GM12892 (cell line): Measurements from ENCODE around the gene NAGPA.

ENCODE experiments used
- DNase-seq: peaks from one replicate; pipeline ENCODE4 v3.0.0; 2011; ENCODE audit not compliant: insufficient read length
- FAIRE-seq: peaks from 2 replicates; lab custom pipeline; 2011; peaks lifted over from hg19 to GRCh38; lab: Jason Lieb, UNC
- POLR2A ChIP-seq: IDR thresholded peaks from 2 replicates; pipeline ENCODE4 v1.6.1; 2011; ENCODE audit warnings: low read depth, low read length, control low read depth
- POLR2AphosphoS5 ChIP-seq: IDR thresholded peaks from 2 replicates; pipeline ENCODE4 v1.6.1; 2011; ENCODE audit warnings: low read depth, low read length, control low read depth
- TAF1 ChIP-seq: IDR thresholded peaks from 2 replicates; pipeline ENCODE4 v1.6.1; 2011; ENCODE audit warnings: low read depth, mild to moderate bottlenecking, control low read depth, low read length, borderline replicate concordance

Gene NAGPA

DNA sequence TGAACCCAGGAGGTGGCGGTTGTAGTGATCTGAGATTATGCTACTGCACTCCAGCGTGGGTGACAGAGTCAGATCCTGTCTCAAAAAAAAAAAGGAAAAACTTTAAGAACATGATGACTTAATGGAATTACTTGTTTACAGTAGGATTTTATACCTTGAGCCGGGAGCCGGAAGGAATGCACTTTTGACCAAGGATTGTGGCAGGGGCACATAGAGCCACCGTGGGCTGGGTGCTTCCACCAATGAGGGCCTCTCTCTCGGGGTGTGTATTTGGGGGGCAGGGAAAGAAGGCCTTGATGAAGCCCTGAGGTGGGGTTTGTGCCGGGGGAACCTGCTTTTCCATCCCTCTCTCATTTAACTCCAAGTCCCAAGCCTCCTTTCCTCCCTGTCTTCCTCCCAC, 6.7 kb upstream of the NAGPA start:
- TF ChIP-seq POLR2A = no peak
- no peak for TF ChIP-seq POLR2AphosphoS5
- no peak for TF ChIP-seq TAF1
- FAIRE-seq = no peak
- no peak for DNase-seq

DNA sequence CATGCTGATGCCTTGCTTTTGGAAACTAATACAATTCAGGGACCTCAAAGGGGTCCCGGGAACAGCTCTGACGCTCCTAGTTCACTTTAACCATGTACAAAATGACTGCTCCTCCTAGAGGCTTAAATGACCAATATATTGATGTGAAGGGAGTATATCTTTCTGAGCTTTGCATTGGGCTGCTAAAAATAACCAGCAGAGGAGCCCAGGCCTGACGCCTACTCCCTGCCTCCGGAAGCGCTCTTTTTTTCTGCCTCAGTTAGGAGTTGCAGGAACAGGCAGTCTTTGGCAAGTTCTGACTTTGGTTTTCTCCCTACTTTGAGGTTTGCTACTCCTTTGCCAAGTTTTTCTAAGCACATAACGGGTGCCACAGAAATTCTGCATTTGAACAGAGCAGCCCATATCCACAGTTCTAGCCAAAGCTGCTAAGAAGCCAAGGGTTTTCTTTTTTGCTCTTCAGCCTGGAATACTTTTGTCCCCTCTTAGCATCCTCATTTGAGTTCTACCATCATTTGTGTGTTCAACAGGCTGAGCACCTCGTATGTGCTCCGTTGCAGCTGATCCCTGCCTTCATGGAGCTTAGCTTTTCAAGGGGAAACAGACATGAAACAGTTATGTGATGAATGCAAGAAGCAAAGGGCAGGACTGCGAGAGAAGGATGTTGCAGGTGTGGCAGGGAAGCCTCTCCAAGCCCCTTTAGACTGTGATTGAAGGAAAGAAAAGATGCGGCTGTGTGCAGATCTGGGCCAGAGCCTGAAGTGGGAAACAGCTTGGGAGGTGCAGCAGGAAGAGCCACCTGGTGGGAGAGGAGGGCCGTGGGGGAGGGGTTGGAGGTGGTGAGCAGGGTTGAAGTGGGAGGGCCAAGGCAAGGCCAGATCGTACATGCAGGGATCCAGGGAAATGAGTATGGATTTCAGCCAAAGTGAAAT, 2.8 kb upstream of the NAGPA start:
- no peak for FAIRE-seq
- TF ChIP-seq TAF1 = no peak
- no peak for TF ChIP-seq POLR2AphosphoS5
- no peak for TF ChIP-seq POLR2A

DNA sequence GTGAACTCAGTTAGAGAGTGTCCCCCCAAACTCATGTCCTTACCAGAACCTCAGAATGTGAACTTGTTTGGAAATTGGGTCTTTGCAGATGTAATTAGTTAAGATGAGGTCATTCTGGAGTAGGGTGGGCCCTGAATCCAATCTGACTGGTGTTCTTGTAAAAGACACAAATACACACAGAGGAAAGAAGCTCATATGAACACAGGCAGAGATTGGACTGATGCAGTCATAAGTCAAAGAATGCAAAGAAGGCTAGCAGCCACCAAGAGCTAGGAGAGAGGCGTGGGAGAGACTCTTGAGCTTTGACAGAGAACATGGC, 2.1 kb upstream of the NAGPA start:
- DNase-seq (no peak), FAIRE-seq (no peak)
- no peak for TF ChIP-seq POLR2AphosphoS5

More for the DNA sequence above, 2.8 kb upstream of the NAGPA start:
- DNase-seq = no peak

DNA sequence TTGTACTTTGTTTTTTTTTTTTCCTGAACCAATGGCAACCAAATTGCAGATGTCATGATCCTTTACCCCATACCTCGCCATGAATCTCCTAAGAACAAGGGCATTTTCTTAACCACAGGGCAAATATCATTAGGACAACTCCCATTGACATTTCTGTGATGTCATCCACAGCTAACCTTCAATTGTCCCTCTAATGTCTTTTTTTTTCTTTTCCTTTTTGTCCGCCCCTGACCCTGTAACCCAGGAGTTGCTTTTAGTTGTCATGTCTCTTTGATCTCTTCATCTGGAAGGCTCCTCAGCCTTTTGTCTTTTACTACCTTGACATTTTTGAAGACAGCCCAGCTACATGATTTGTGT, 410 bp upstream of the NAGPA start:
- DNase-seq = no peak
- FAIRE-seq = peak; percentile 14
- TF ChIP-seq POLR2AphosphoS5 (no peak), TAF1 (no peak), POLR2A (no peak)

DNA sequence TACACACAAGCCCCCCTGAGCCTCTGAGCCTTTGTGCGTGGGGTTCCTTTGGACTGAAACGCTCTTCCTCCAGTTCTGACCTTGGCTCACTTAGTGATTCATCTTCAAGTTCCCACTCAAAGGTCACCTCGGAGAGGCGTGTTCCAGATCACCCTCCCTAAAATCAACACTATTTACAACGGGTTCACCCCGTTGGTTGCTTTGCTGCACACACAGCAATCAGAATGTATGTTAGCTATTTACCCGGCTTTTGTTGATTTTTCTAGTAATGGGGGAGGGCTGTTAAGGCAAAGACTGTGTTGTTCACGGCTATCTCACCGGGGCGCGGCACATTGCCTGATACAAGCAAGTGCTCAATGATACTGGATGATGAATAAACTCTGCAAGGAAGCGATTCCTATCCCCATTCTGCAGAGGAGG, 977 bp downstream of the NAGPA start:
- TF ChIP-seq TAF1 = no peak
- TF ChIP-seq POLR2A = no peak
- TF ChIP-seq POLR2AphosphoS5 = no peak
- FAIRE-seq = no peak
- no peak for DNase-seq

DNA sequence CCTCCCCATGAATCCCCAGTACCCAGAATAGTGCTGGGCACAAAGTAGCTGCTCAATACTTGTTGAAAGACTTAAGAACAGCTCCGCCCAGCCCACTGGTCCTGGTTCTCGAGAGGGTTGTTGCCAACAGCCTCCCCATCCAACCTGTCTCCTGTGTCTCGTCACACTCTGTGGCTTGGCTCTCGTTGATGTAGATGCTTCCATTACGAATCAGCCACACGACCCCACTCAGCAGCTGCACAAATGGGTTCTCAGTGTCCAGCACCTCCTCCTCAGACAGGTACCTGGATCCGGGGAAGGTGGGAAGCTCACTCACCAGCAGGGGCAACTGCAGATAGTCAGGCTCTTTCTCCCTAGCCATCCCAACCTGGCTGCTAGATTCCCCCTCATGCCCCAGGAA, 2.1 kb downstream of the NAGPA start:
- DNase-seq (no peak), FAIRE-seq (no peak)
- TF ChIP-seq POLR2A (no peak), TAF1 (no peak), POLR2AphosphoS5 (no peak)

DNA sequence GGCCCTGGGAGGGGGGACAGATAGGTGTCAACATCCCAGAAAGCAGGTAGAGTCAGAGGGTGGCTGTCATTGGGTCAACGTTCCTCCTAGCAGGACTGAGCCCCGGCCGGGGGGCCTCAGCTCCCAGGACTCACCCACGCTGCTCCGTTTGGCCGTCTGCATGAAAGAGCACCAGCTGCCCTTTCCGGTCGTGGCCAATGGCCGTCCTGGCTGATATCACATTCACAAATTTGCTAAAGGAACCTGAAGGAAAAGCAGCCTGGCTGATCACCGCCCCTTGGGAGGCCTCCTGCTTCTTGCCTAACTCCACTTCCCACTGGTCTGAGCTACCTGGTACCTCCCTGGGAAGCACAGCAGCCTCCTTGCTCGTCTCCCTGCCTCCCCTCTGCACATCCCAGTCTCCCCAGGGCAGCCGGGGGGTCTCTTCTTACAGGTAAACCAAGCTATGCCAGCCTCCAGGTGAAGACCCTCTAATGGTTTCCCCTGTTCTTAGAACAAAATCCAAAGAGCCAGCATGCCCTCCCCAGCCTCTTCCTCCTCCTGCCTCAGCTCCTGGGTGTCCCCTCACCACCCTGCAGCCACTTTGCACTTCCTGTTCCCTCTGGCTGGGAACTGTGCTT, 3.4 kb downstream of the NAGPA start:
- FAIRE-seq = no peak

DNA sequence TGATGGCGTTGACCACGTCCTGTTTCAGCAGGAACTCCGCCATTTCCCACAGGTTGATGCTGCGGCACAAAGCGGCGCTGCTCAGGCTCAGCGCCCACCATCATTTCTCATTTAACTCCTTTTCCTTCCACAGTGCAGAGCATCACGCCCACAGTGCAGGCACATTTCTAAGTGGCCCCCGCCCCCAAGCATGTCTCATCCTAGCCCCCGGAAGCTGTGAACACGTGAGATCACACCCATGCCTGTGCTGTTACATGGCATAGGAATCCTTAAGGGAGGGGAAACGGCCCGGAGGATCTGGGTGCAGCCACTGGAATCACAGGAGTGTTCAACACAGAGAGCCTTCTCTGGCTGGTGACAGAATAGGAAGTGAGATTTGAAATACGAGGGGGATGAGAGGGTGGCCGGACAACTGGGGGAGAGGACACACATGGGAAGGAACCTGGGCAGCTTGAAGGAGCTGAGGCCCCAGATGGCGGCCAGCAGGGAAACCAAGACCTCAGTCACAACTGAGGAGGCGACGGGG, 4.7 kb downstream of the NAGPA start:
- TF ChIP-seq POLR2A = no peak
- TF ChIP-seq POLR2AphosphoS5 = no peak
- no peak for TF ChIP-seq TAF1
- FAIRE-seq = no peak
- DNase-seq = no peak

More for the DNA sequence above, 3.4 kb downstream of the NAGPA start:
- no peak for DNase-seq
- TF ChIP-seq POLR2A (no peak), POLR2AphosphoS5 (no peak), TAF1 (no peak)

DNA sequence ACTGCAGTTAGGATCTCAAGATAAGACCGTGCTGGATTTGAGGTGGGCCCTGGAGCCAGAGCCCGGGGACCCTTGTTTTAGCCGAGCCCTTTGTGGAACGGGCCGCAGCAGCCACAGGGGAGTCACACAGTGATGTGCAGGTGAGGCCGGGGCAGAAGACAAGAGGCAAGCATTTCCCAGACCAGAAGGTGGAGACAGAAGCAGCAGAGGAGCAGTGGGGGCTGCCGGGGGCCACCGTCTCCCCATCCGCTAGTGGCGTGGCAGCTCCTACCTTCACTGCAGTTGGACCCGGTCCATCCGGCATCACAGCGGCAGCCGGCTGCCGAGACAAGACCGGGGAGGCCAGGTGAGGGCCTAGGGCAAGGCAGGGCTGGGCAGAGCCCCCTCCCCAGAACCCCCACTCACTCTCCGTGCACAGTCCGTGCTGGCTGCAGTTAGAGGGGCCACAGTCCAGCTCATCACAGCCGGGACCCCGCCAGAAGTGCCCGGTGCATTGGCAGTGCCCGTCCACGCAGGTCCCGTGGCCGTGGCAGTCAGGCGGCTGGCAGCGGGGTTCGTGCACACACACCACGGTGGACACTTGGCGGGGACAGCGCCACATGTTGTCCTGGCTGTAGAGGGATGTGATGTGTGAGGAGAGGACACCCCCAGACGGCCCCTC, 6.0 kb downstream of the NAGPA start:
- TF ChIP-seq POLR2AphosphoS5 (no peak), TAF1 (no peak), POLR2A (no peak)
- no peak for DNase-seq
- FAIRE-seq = no peak

DNA sequence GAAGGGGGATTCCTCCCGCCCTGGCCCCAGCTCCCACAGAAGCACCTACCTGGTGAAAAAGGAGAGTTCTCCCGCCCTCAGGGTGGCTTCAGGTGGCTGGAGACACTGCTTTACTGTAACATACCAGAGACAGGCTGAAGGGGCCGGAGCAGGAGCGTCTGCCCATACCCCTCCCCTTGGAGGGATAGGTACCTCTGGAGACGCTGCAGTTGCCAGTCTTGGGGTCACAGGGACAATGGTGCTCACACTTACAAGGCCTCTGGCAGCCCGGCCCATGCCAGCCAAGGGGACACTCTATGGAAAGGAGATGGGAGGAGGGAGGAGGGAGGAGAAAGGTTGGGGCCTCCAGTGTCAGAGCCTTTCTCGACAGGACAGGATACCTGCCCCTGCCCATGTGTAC, 6.6 kb downstream of the NAGPA start:
- TF ChIP-seq POLR2AphosphoS5 = no peak
- no peak for TF ChIP-seq POLR2A
- TF ChIP-seq TAF1 = no peak
- no peak for FAIRE-seq
- no peak for DNase-seq

DNA sequence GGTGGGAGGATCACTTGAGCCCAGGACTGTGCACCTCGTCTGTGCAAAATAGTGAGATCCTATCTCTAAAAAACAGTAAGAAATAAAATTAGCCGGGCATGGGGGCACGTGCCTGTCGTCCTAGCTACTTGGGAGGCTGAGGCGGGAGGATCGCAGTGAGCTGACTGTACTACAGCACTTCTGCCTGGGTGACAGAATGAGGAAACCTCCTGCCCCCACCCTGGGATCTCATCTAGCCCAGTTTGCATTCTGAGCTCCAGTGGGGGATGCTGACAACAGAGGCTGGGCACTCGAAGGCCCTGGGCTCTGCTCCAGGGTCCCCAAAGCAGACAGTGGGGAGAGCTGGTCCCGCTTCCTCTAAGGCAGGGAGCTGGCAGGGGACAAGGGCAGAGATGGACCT, 7.1 kb downstream of the NAGPA start:
- TF ChIP-seq POLR2A = no peak
- no peak for TF ChIP-seq TAF1
- TF ChIP-seq POLR2AphosphoS5 = no peak
- no peak for FAIRE-seq
- DNase-seq = no peak

DNA sequence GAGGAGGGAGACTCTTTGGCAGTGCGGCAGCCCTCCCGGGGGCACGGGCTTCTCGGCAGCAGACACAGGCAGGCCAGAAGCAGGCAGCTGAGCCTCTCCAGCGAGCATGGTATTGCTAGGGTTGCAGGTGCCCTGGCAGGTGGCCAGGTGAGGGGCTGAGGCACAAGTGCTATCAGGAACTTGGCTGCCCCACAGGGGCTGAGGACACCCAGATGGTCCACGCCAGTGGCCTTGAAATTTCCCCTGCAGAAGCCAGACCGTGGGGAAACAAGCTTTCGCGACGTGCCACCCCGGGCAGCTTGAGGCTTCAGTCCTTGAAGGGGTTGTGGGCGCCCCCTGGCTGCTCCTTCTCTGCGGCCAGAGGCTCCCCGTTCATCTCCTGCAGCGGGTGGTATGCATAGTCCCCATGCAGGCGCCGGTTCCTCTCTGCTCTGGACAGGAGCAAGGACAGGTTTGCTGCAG, 8.5 kb downstream of the NAGPA start:
- no peak for DNase-seq
- no peak for FAIRE-seq
- no peak for TF ChIP-seq POLR2AphosphoS5
- TF ChIP-seq POLR2A = no peak
- no peak for TF ChIP-seq TAF1
